Uterus (tissue), 4 donors: ENCODE data around the gene LCN1. TPM values are rescaled to one million over a fixed set of nuclear protein-coding genes. Genes with fewer than 3 reads are reported as not detected.

ENCODE experiments used
- DNase-seq, 2 donors: peaks; one replicate each; pipeline ENCODE4 v3.0.0-alpha.2; 2019 to 2020
- H3K27ac ChIP-seq, 2 donors: fragments of 200-600 bp; sonication (generic); 1 replicate in 1 of 2; 2 replicates in 1 of 2; pipeline ENCODE4 v1.5.1; 2016 to 2018
- H3K27me3 ChIP-seq, 2 donors: fragments of 200-600 bp; sonication (generic); one replicate each; pipeline ENCODE4 v1.5.1; 2018 to 2019; ENCODE audit warnings: control low read depth in 1 of 2
- H3K36me3 ChIP-seq, 2 donors: fragments of 200-600 bp; sonication (generic); one replicate each; pipeline ENCODE4 v1.5.1; 2019; ENCODE audit warnings: control low read depth in 1 of 2
- H3K4me1 ChIP-seq, 2 donors: fragments of 200-600 bp; sonication (generic); one replicate each; pipeline ENCODE4 v1.5.1; 2018 to 2019; ENCODE audit warnings: control low read depth in 1 of 2
- H3K4me3 ChIP-seq, 2 donors: fragments of 200-600 bp; sonication (generic); 1 replicate in 1 of 2; 2 replicates in 1 of 2; pipeline ENCODE4 v1.5.1; 2018 to 2019; ENCODE audit warnings: mild to moderate bottlenecking in 1 of 2
- H3K9me3 ChIP-seq, 2 donors: fragments of 200-600 bp; sonication (generic); one replicate each; pipeline ENCODE4 v1.5.1; 2019; ENCODE audit warnings: control low read depth in 1 of 2
- CTCF ChIP-seq, 4 experiments: fragments of 200-600 bp in 2 of 4; fragments of 450-650 bp in 2 of 4; sonication (generic) in 2 of 4; IDR thresholded peaks; one replicate each; pipeline ENCODE4 v1.5.1; 2016 to 2019; ENCODE audit warnings: antibody characterized with exemption in 4 of 4, mild to moderate bottlenecking in 2 of 4, moderate library complexity in 1 of 4
- POLR2A ChIP-seq, 2 donors: fragments of 450-650 bp; IDR thresholded peaks; one replicate each; pipeline ENCODE4 v1.6.1; 2016; ENCODE audit warnings: antibody characterized with exemption in 2 of 2, mild to moderate bottlenecking in 1 of 2, moderate library complexity in 1 of 2
- intact Hi-C: fragments of 100-400 bp; cut with DNase I; formaldehyde crosslinking; loops from one replicate; pipeline ENCODE4 v1.15.1; 2023; ENCODE audit warnings: low total_unique reads
- total RNA-seq, 4 donors: library from RNA; depleted of rRNA in 3 of 4; stranded (reverse); fragments of >200 nt in 3 of 4; gene quantifications; one replicate each; pipeline versions ENCODE4 v1.1.0 to v1.2.4, GENCODE V29; 2014 to 2023
- donor health status: DM: yes; HTN: yes; CAD: no.

The LCN1 gene
- total RNA-seq, 4 donors from 2014 or later = 2.2 TPM; not detected in 3

- intact Hi-C loops = no loop called here
- DNase-seq = no peak
- Histone ChIP-seq H3K9me3 (no peaks in the 10 kb centered on the region), H3K4me3 (no peak overlapping the region), H3K27ac (no peak overlapping the region), H3K27me3 (no peaks in the 10 kb centered on the region), H3K36me3 (no peaks in the 10 kb centered on the region), H3K4me1 (no peaks in the 10 kb centered on the region)
- TF ChIP-seq POLR2A (IDR thresholded peaks at IDR 0.05) (no peak), CTCF (IDR thresholded peaks at IDR 0.05) (no peak)
Observed at GRCh38 chr9:135573124-135573523, 51.9 kb downstream of the LCN1 start.

GRCh38 chr9:135574331-135574730 lies 53.1 kb downstream of the LCN1 start:
- H3K27me3 ChIP-seq = no peaks in the 10 kb centered on the region
- intact Hi-C loops = no loop called here
- DNase-seq = no peak
- no peaks in the 10 kb centered on the region for H3K4me1 ChIP-seq
- no peaks in the 10 kb centered on the region for H3K36me3 ChIP-seq
- H3K9me3 ChIP-seq = no peaks in the 10 kb centered on the region
- no peak overlapping the region for H3K27ac ChIP-seq
- H3K4me3 ChIP-seq = no peak overlapping the region
- TF ChIP-seq CTCF (IDR thresholded peaks at IDR 0.05) (no peak), POLR2A (IDR thresholded peaks at IDR 0.05) (no peak)

- Histone ChIP-seq H3K4me1 (no peaks in the 10 kb centered on the region), H3K27me3 (no peaks in the 10 kb centered on the region), H3K9me3 (no peaks in the 10 kb centered on the region), H3K36me3 (no peaks in the 10 kb centered on the region), H3K27ac (no peak overlapping the region), H3K4me3 (no peak overlapping the region)
- no peak for DNase-seq
- TF ChIP-seq CTCF (IDR thresholded peaks at IDR 0.05) = no peak
- TF ChIP-seq POLR2A (IDR thresholded peaks at IDR 0.05) = no peak
- intact Hi-C loops = no loop called here
Observed at GRCh38 chr9:135574943-135575342, 53.7 kb downstream of the LCN1 start.

Other genes with a start within 250 kb of the LCN1 start
- gene PPP1R26, start 41.7 kb upstream of the LCN1 start, total RNA-seq = 10 to 100 TPM in 2 of 4 donors, 1 to 10 TPM in 2; 3.6 to 16.4 (median 10.6) TPM
- gene MRPS2, start 20.8 kb upstream of the LCN1 start, total RNA-seq = 10 to 100 TPM in 3 of 4 donors, 1 to 10 TPM in 1; 9.7 to 28.2 (median 20.1) TPM
- gene OBP2A, start 24.7 kb downstream of the LCN1 start, total RNA-seq = not detected
- gene PAEP, start 40.3 kb downstream of the LCN1 start, total RNA-seq = not detected
- gene GLT6D1, start 118.1 kb downstream of the LCN1 start, total RNA-seq = not detected
- gene LCN9, start 141.9 kb downstream of the LCN1 start, total RNA-seq = not detected
- gene SOHLH1, start 178.0 kb downstream of the LCN1 start, total RNA-seq = not detected
- gene KCNT1, start 180.7 kb downstream of the LCN1 start, total RNA-seq = under 1 TPM in 2 of 4 donors, not detected in 2; 0.28 to 0.52 TPM